ENCODE results near the gene EFS.

DNA sequence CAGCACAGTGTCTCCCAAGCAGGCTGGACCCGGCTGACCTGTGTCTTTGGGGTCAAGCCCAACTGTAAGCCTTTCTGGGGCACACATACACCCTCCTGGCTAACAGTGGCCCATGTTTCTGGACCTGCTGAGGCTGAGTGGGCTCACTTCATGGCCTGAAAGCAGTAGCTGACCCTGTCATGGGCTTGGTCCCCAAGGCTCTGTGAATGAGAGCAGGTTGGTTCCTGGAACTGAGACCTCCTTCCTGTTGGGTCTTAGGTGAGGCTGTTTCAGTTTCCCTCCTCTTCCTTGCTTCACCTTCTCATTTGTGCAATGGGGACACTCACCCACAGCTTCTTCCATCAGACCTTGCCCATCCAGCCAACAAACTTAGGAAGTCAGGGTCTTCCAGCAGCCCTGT lies 6.9 kb upstream of the EFS start:
- TF ChIP-seq, protein P1, sequence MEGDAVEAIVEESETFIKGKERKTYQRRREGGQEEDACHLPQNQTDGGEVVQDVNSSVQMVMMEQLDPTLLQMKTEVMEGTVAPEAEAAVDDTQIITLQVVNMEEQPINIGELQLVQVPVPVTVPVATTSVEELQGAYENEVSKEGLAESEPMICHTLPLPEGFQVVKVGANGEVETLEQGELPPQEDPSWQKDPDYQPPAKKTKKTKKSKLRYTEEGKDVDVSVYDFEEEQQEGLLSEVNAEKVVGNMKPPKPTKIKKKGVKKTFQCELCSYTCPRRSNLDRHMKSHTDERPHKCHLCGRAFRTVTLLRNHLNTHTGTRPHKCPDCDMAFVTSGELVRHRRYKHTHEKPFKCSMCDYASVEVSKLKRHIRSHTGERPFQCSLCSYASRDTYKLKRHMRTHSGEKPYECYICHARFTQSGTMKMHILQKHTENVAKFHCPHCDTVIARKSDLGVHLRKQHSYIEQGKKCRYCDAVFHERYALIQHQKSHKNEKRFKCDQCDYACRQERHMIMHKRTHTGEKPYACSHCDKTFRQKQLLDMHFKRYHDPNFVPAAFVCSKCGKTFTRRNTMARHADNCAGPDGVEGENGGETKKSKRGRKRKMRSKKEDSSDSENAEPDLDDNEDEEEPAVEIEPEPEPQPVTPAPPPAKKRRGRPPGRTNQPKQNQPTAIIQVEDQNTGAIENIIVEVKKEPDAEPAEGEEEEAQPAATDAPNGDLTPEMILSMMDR (conservative IDR thresholded peaks at IDR 0.05; ENCODE audit: low read depth, low read length), result no peak
- TF ChIP-seq EZH2phosphoT487 (IDR thresholded peaks at IDR 0.05; ENCODE audit: borderline replicate concordance, low read length), result no peak
